Neuronal stem cell (in vitro differentiated cells): Measurements from ENCODE around the gene SLC16A13.

Experiments
- DNase-seq: peaks from one replicate; pipeline ENCODE4 v3.0.0-alpha.2; 2013; ENCODE audit warnings: low spot score
- H2AFZ ChIP-seq: one replicate; pipeline ENCODE4 v1.6.1; 2013; ENCODE audit warnings: mild to moderate bottlenecking, low read length, inconsistent platforms
- H2AK5ac ChIP-seq: 2 replicates; pipeline ENCODE4 v1.6.1; 2013; ENCODE audit warnings: low read depth, mild to moderate bottlenecking, inconsistent platforms, low read length, moderate library complexity, mixed read lengths
- H2BK120ac ChIP-seq: 2 replicates; pipeline ENCODE4 v1.6.1; 2013; ENCODE audit warnings: low read depth, mild to moderate bottlenecking, inconsistent platforms, low read length, moderate library complexity, mixed read lengths
- H2BK12ac ChIP-seq: one replicate; pipeline ENCODE4 v1.6.1; 2013; ENCODE audit warnings: low read length, inconsistent platforms
- H2BK15ac ChIP-seq: 2 replicates; pipeline ENCODE4 v1.6.1; 2013; ENCODE audit warnings: mild to moderate bottlenecking, low read length, inconsistent platforms, mixed read lengths
- H2BK5ac ChIP-seq: one replicate; pipeline ENCODE4 v1.6.1; 2013; ENCODE audit warnings: inconsistent platforms, mild to moderate bottlenecking, low read length, moderate library complexity
- H3K14ac ChIP-seq: one replicate; pipeline ENCODE4 v1.6.1; 2013; ENCODE audit warnings: low read length, inconsistent platforms
- H3K18ac ChIP-seq: 2 replicates; pipeline ENCODE4 v1.6.1; 2013; ENCODE audit warnings: low read length, inconsistent platforms
- H3K23ac ChIP-seq: 2 replicates; pipeline ENCODE4 v1.6.1; 2013; ENCODE audit warnings: low read depth, mild to moderate bottlenecking, mixed read lengths, low read length, inconsistent platforms; ENCODE audit not compliant: poor library complexity
- H3K27ac ChIP-seq: replicated peaks from 3 replicates; pipeline ENCODE4 v1.5.1; 2013; ENCODE audit warnings: low read length, inconsistent platforms
- H3K27me3 ChIP-seq, 3 experiments: 2 replicates each; pipeline ENCODE4 v1.6.1; 2013; ENCODE audit warnings: low read length in 3 of 3, mild to moderate bottlenecking in 2 of 3, inconsistent platforms in 1 of 3, low read depth in 1 of 3, mixed read lengths in 1 of 3, moderate library complexity in 1 of 3; ENCODE audit not compliant: control insufficient read depth in 3 of 3, insufficient read depth in 3 of 3
- H3K36me3 ChIP-seq, 2 donors: replicated peaks in 1 of 2; 2 replicates each; pipeline ENCODE4 v1.6.1; 2013; ENCODE audit warnings: low read length in 2 of 2; ENCODE audit not compliant: control insufficient read depth in 2 of 2, insufficient read depth in 2 of 2
- H3K4ac ChIP-seq: 2 replicates; pipeline ENCODE4 v1.6.1; 2013; ENCODE audit warnings: inconsistent platforms, mild to moderate bottlenecking, low read length, moderate library complexity
- H3K4me1 ChIP-seq, 2 donors: 1 replicate in 1 of 2; 2 replicates in 1 of 2; pipeline ENCODE4 v1.6.1; 2013; ENCODE audit warnings: low read length in 2 of 2, low read depth in 1 of 2; ENCODE audit not compliant: control insufficient read depth in 2 of 2, insufficient read depth in 1 of 2
- H3K4me2 ChIP-seq: one replicate; pipeline ENCODE4 v1.6.1; 2013; ENCODE audit warnings: mild to moderate bottlenecking, low read length, inconsistent platforms; ENCODE audit not compliant: insufficient read depth, poor library complexity, severe bottlenecking
- H3K4me3 ChIP-seq, 2 donors: 2 replicates each; pipeline ENCODE4 v1.5.1; 2013; ENCODE audit warnings: low read length in 2 of 2, mild to moderate bottlenecking in 2 of 2, inconsistent platforms in 1 of 2, moderate library complexity in 1 of 2
- H3K79me1 ChIP-seq: one replicate; pipeline ENCODE4 v1.6.1; 2013; ENCODE audit warnings: low read depth, mild to moderate bottlenecking, inconsistent platforms, low read length, moderate library complexity
- H3K9ac ChIP-seq: one replicate; pipeline ENCODE4 v1.6.1; 2013; ENCODE audit warnings: mild to moderate bottlenecking, low read depth, low read length, inconsistent platforms; ENCODE audit not compliant: poor library complexity
- H3K9me3 ChIP-seq, 2 donors: replicated peaks in 1 of 2; 2 replicates each; pipeline versions ENCODE3 to v1.6.1; 2013; ENCODE audit warnings: low read length in 2 of 2, mild to moderate bottlenecking in 2 of 2, inconsistent platforms in 1 of 2, low read depth in 1 of 2, mixed read lengths in 1 of 2, moderate library complexity in 1 of 2; ENCODE audit not compliant: control insufficient read depth in 2 of 2, insufficient read depth in 1 of 2
- H4K8ac ChIP-seq: one replicate; pipeline ENCODE4 v1.6.1; 2013; ENCODE audit warnings: low read depth, mild to moderate bottlenecking, inconsistent platforms, low read length, moderate library complexity
- H4K91ac ChIP-seq: one replicate; pipeline ENCODE4 v1.6.1; 2013; ENCODE audit warnings: low read length, low read depth, mild to moderate bottlenecking, inconsistent platforms; ENCODE audit not compliant: poor library complexity
- WGBS, 2 donors: extraction: QIAGEN DNeasy Blood & Tissue Kit; methylation state at CpG; one replicate each; pipeline ENCODE4 v1.1.7; 2013; ENCODE audit warnings: missing lambda C conversion rate in 2 of 2, mixed read lengths in 1 of 2; ENCODE audit not compliant: insufficient read length in 2 of 2, insufficient replicate concordance in 1 of 2; ENCODE audit errors: extremely low coverage in 2 of 2; 5-methylcytosine and 5-hydroxymethylcytosine counted together

The SLC16A13 gene

DNA sequence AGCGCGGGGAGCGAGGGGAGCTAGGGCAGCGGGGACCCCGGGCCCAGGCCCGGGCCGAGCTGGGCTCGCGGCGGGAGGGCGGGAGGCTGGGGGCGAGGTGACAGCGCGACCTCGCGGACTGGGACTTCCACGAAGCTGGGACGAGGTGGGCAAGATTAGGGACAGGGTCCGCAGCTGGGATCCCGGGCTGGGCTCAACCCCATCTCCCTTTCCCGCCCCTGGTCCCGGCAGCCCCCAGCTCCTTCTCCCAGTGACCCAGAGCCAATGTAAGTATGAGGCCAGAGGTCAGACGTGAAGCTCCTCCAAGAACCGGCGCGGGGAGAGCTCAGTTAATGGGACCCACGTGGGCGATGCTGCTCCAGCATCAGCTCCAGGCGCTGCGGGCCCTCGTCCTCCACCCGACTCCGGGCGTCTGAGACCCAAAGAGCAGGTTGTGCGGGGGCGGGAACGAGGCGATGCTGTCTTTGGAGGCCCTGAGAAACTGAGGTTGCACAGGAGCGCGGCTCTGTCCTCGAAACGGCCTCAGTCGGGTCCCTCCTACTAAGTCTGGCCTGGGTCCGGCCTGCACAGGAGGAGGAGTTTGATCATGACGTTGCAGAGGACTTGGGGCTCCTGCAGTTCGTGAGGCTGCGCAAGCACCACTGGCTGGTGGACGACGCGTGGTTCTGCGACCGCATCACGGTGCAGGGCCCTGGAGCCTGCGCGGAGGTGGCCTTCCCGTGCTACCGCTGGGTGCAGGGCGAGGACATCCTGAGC lies 39.4 kb upstream of the SLC16A13 start:
- peaks cover 0 to 21% (median 0%) of the 10 kb centered on the region in 3 experiments for H3K27me3 ChIP-seq
- no CpG with 5 or more reads among the region's 58 CpGs for WGBS, 2 donors
- H3K23ac ChIP-seq: peak overlapping the region; percentile 96
- peak overlapping the region in 1 of 2 donors; percentile 72 for H3K4me3 ChIP-seq
- no peak overlapping the region for H2AFZ ChIP-seq
- no peak for DNase-seq
- H3K27ac ChIP-seq: no peak overlapping the region
- H3K18ac ChIP-seq: peak overlapping the region; percentile 94
- peak overlapping the region; percentile 83 for H2BK15ac ChIP-seq
- H3K4ac ChIP-seq: no peak overlapping the region
- peak overlapping the region; percentile 84 for H2AK5ac ChIP-seq
- H4K91ac ChIP-seq: no peak overlapping the region
- peaks cover 4 to 41% of the 10 kb centered on the region in 2 donors for H3K36me3 ChIP-seq
- H3K4me2 ChIP-seq: peak overlapping the region; percentile 61
- peak overlapping the region; percentile 47 for H3K14ac ChIP-seq
- no peaks in the 10 kb centered on the region for H3K79me1 ChIP-seq
- peak overlapping the region; percentile 66 for H2BK5ac ChIP-seq
- peaks cover 0 to 5% of the 10 kb centered on the region in 2 donors for H3K4me1 ChIP-seq
- H2BK12ac ChIP-seq: no peak overlapping the region
- H3K9ac ChIP-seq: peak overlapping the region; percentile 70
- peaks cover 0 to 2% of the 10 kb centered on the region in 2 donors for H3K9me3 ChIP-seq
- H4K8ac ChIP-seq: no peak overlapping the region
- H2BK120ac ChIP-seq: peak overlapping the region; percentile 68

DNA sequence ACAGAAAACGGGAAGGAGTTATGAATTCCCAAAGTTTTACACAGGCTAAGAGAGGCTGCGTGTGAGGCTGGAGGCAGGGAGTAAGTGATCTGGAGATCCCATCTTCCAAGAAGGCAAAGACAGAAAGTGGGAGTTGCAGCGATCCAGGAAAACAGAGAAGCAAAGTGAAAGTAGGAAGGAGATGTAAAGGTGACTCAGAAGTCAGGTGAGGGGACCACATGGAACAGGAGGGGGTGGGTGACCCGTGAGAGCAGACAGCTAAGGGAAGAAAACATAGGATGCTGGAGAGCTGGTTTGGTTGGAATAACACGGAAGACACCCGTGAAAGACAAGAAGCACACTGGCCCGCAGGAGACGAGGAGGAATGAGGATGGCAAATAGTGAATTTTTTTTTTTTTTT lies 38.6 kb upstream of the SLC16A13 start:
- Histone ChIP-seq H2AK5ac (no peak overlapping the region), H3K14ac (no peak overlapping the region)

DNA sequence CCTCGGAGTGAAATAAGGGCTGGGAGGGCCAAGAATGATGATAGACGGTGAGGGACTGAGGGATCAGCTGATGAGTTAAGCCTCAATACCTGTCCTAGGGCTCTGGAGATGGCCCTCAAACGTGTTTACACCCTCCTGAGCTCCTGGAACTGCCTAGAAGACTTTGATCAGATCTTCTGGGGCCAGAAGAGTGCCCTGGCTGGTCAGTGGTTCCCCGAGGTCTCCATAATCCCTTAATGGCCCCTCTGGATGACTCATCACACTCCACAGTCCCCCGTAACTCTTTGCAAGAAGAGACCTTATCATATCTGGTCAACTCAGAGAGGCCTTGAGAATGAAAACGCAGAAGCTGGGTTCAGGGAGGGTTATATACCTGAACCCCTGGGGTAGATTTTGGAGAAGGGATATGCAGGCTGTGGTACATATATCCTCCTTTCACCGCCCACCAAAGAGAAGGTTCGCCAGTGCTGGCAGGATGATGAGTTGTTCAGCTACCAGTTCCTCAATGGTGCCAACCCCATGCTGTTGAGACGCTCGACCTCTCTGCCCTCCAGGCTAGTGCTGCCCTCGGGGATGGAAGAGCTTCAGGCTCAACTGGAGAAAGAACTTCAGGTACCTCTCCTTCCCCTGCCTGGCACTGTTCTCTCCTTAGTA lies 36.8 kb upstream of the SLC16A13 start:
- no peak overlapping the region for H3K9ac ChIP-seq
- H3K4me2 ChIP-seq: no peak overlapping the region
- H3K23ac ChIP-seq: no peak overlapping the region
- H2AK5ac ChIP-seq: no peak overlapping the region
- no peak overlapping the region for H2BK12ac ChIP-seq
- H2AFZ ChIP-seq: no peak overlapping the region
- peaks cover 0 to 2% of the 10 kb centered on the region in 2 donors for H3K9me3 ChIP-seq
- DNase-seq: no peak
- H3K4ac ChIP-seq: no peak overlapping the region
- H2BK5ac ChIP-seq: no peak overlapping the region
- H3K4me1 ChIP-seq: peaks cover 0 to 5% of the 10 kb centered on the region in 2 donors
- H3K79me1 ChIP-seq: no peaks in the 10 kb centered on the region
- H3K4me3 ChIP-seq: no peak overlapping the region
- H3K27ac ChIP-seq: no peak overlapping the region
- no peak overlapping the region for H4K91ac ChIP-seq
- H3K36me3 ChIP-seq: peaks cover 6 to 57% of the 10 kb centered on the region in 2 donors
- H4K8ac ChIP-seq: no peak overlapping the region
- H2BK120ac ChIP-seq: no peak overlapping the region
- no peak overlapping the region for H3K14ac ChIP-seq
- WGBS, 2 donors: no CpG with 5 or more reads among the region's 11 CpGs
- peaks cover 0 to 21% (median 0%) of the 10 kb centered on the region in 3 experiments for H3K27me3 ChIP-seq
- H3K18ac ChIP-seq: no peak overlapping the region
- H2BK15ac ChIP-seq: no peak overlapping the region

More for the DNA sequence above, 38.6 kb upstream of the SLC16A13 start:
- Histone ChIP-seq H2BK15ac (peak overlapping the region; percentile 83), H4K91ac (no peak overlapping the region), H3K4ac (no peak overlapping the region), H3K4me2 (no peak overlapping the region), H2BK12ac (no peak overlapping the region), H3K27ac (no peak overlapping the region), H3K27me3 (peaks cover 0 to 21% (median 0%) of the 10 kb centered on the region in 3 experiments), H2AFZ (no peak overlapping the region), H3K23ac (peak overlapping the region; percentile 96), H3K4me3 (no peak overlapping the region), H3K18ac (no peak overlapping the region), H2BK120ac (no peak overlapping the region), H3K9ac (no peak overlapping the region), H3K9me3 (peaks cover 0 to 2% of the 10 kb centered on the region in 2 donors), H3K79me1 (no peaks in the 10 kb centered on the region), H3K36me3 (peaks cover 6 to 49% of the 10 kb centered on the region in 2 donors), H4K8ac (no peak overlapping the region), H3K4me1 (peaks cover 0 to 5% of the 10 kb centered on the region in 2 donors), H2BK5ac (peak overlapping the region; percentile 19)
- DNase-seq: no peak
- WGBS, 2 donors: no CpG with 5 or more reads among the region's 8 CpGs

DNA sequence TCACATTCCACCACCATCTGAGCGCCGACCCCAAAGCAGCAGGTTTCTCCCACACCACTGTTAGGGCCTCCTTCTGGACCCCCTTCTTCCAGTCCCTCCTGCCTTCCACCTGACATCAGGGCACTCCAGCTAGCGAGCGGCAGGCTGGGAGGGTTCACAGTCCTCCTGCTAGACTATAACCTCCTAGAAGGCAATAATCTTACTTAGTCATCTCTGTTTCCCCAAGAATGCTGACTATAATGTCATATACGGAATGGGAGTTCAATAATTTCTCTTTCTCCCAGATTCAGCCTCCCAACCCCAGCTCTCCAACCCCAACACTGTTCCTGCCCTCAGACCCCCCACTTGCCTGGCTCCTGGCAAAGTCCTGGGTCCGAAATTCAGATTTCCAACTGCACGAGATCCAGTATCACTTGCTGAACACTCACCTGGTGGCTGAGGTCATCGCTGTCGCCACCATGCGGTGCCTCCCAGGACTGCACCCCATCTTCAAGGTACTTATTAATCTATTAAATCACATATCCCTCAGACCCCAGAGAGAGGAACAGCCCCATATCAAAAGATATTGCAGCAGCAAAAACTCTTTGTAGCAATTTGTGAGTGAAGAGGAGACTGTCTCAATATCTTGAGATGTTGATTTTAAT lies 34.4 kb upstream of the SLC16A13 start:
- H3K18ac ChIP-seq: no peak overlapping the region
- H3K36me3 ChIP-seq: peaks cover 6 to 57% of the 10 kb centered on the region in 2 donors
- no peak overlapping the region for H2BK5ac ChIP-seq
- no peak overlapping the region for H3K4me2 ChIP-seq
- no peak overlapping the region for H2BK12ac ChIP-seq
- H3K14ac ChIP-seq: no peak overlapping the region
- peaks cover 0 to 2% of the 10 kb centered on the region in 2 donors for H3K4me1 ChIP-seq
- DNase-seq: no peak
- H3K4me3 ChIP-seq: no peak overlapping the region
- H2BK15ac ChIP-seq: no peak overlapping the region
- no peaks in the 10 kb centered on the region for H3K79me1 ChIP-seq
- no peak overlapping the region for H3K27ac ChIP-seq
- no peak overlapping the region for H3K9ac ChIP-seq
- H3K9me3 ChIP-seq: peaks cover 0 to 2% of the 10 kb centered on the region in 2 donors
- H2BK120ac ChIP-seq: no peak overlapping the region
- H2AFZ ChIP-seq: no peak overlapping the region
- H3K4ac ChIP-seq: no peak overlapping the region
- H3K27me3 ChIP-seq: peaks cover 0 to 6% (median 0%) of the 10 kb centered on the region in 3 experiments
- H4K8ac ChIP-seq: no peak overlapping the region
- no peak overlapping the region for H3K23ac ChIP-seq
- no CpG with 5 or more reads among the region's 10 CpGs for WGBS, 2 donors
- H2AK5ac ChIP-seq: no peak overlapping the region
- H4K91ac ChIP-seq: no peak overlapping the region
